ENCODE measurements around the gene MTRR.

Gene MTRR

GRCh38 chr5:7876867-7877266, 7.9 kb downstream of the MTRR start:
- Histone ChIP-seq H3K27ac (ENCODE audit: poor library complexity, severe bottlenecking) (no peak overlapping the region), H3K27me3 (ENCODE audit: insufficient read depth, poor library complexity, severe bottlenecking) (no peaks in the 10 kb centered on the region), H3K4me3 (ENCODE audit: severe bottlenecking) (no peak overlapping the region), H3K4me1 (ENCODE audit: insufficient read depth, poor library complexity, severe bottlenecking) (peaks cover 2% of the 10 kb centered on the region), H3K36me3 (ENCODE audit: low read depth) (peaks cover 100% of the 10 kb centered on the region), H3K9me3 (ENCODE audit: severe bottlenecking) (no peaks in the 10 kb centered on the region)
- ATAC-seq (ENCODE audit: low read depth) (peak; percentile 76), DNase-seq (ENCODE audit: low spot score) (no peak)
- TF ChIP-seq, protein P1, sequence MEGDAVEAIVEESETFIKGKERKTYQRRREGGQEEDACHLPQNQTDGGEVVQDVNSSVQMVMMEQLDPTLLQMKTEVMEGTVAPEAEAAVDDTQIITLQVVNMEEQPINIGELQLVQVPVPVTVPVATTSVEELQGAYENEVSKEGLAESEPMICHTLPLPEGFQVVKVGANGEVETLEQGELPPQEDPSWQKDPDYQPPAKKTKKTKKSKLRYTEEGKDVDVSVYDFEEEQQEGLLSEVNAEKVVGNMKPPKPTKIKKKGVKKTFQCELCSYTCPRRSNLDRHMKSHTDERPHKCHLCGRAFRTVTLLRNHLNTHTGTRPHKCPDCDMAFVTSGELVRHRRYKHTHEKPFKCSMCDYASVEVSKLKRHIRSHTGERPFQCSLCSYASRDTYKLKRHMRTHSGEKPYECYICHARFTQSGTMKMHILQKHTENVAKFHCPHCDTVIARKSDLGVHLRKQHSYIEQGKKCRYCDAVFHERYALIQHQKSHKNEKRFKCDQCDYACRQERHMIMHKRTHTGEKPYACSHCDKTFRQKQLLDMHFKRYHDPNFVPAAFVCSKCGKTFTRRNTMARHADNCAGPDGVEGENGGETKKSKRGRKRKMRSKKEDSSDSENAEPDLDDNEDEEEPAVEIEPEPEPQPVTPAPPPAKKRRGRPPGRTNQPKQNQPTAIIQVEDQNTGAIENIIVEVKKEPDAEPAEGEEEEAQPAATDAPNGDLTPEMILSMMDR (IDR thresholded peaks at IDR 0.05; ENCODE audit: poor library complexity, severe bottlenecking) = no peak

GRCh38 chr5:7877851-7878250, 8.9 kb downstream of the MTRR start:
- DNase-seq (ENCODE audit: low spot score) = no peak
- Histone ChIP-seq H3K27me3 (ENCODE audit: insufficient read depth, poor library complexity, severe bottlenecking) (no peaks in the 10 kb centered on the region), H3K36me3 (ENCODE audit: low read depth) (peaks cover 100% of the 10 kb centered on the region), H3K9me3 (ENCODE audit: severe bottlenecking) (no peaks in the 10 kb centered on the region), H3K4me1 (ENCODE audit: insufficient read depth, poor library complexity, severe bottlenecking) (peaks cover 2% of the 10 kb centered on the region), H3K27ac (ENCODE audit: poor library complexity, severe bottlenecking) (no peak overlapping the region), H3K4me3 (ENCODE audit: severe bottlenecking) (no peak overlapping the region)
- no peak for ATAC-seq (ENCODE audit: low read depth)
- TF ChIP-seq, protein P1 (IDR thresholded peaks at IDR 0.05; ENCODE audit: poor library complexity, severe bottlenecking) = no peak

DNA sequence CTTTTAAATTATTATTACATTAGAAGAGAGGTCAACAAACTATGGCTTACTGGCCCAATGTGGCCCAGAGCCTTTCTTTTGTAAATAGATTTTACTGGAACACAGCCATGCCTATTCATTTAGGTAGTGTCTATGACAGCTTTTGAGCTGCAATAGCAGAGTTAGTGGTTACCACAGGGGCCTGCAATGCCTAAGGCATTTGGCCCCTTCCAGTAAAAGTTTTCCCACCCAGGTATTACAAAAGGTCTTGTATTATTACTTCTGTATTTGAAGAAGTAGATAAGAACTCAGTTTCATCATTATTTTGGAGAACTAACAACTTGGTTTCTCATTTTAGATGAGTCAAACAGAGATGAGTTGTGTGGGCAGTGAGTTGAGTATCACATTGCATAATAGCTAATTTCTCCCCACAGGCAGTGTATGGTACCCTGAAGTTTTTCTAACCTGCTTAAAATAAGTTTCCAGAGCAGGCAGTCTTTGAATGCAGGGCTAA, 9.5 kb downstream of the MTRR start:
- ATAC-seq (ENCODE audit: low read depth) = peak; percentile 68
- Histone ChIP-seq H3K36me3 (ENCODE audit: low read depth) (peaks cover 98% of the 10 kb centered on the region), H3K27me3 (ENCODE audit: insufficient read depth, poor library complexity, severe bottlenecking) (no peaks in the 10 kb centered on the region), H3K9me3 (ENCODE audit: severe bottlenecking) (no peaks in the 10 kb centered on the region), H3K27ac (ENCODE audit: poor library complexity, severe bottlenecking) (no peak overlapping the region), H3K4me3 (ENCODE audit: severe bottlenecking) (no peak overlapping the region), H3K4me1 (ENCODE audit: insufficient read depth, poor library complexity, severe bottlenecking) (peaks cover 2% of the 10 kb centered on the region)
- DNase-seq (ENCODE audit: low spot score) = no peak
- TF ChIP-seq, protein P1 (IDR thresholded peaks at IDR 0.05; ENCODE audit: poor library complexity, severe bottlenecking) = no peak

DNA sequence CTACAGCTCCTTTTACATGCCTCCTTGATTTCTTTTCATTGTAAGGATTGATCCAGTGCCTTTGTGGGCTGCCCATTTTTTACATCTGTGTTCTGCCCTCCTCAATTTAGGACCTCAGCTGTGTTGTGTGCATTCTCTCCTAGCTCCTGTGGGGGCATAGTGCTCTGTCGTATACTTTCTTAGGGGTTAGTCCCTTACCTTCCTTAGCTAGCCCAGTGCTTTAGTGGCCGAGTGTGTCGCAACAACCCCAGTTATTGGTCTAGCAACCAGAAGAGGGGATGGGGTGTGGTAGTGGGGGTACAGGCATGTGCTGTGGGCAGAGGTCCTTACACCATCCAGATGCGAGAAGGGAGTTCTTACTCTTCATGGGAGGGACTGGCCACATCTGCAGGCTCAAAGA, 12.1 kb downstream of the MTRR start:
- ATAC-seq (ENCODE audit: low read depth) (no peak), DNase-seq (ENCODE audit: low spot score) (no peak)
- no peak overlapping the region for H3K4me3 ChIP-seq (ENCODE audit: severe bottlenecking)
- TF ChIP-seq, protein P1 (IDR thresholded peaks at IDR 0.05; ENCODE audit: poor library complexity, severe bottlenecking) = no peak
- H3K36me3 ChIP-seq (ENCODE audit: low read depth) = peaks cover 97% of the 10 kb centered on the region
- no peaks in the 10 kb centered on the region for H3K27me3 ChIP-seq (ENCODE audit: insufficient read depth, poor library complexity, severe bottlenecking)
- H3K27ac ChIP-seq (ENCODE audit: poor library complexity, severe bottlenecking) = no peak overlapping the region
- H3K4me1 ChIP-seq (ENCODE audit: insufficient read depth, poor library complexity, severe bottlenecking) = peaks cover 2% of the 10 kb centered on the region
- H3K9me3 ChIP-seq (ENCODE audit: severe bottlenecking) = no peaks in the 10 kb centered on the region

DNA sequence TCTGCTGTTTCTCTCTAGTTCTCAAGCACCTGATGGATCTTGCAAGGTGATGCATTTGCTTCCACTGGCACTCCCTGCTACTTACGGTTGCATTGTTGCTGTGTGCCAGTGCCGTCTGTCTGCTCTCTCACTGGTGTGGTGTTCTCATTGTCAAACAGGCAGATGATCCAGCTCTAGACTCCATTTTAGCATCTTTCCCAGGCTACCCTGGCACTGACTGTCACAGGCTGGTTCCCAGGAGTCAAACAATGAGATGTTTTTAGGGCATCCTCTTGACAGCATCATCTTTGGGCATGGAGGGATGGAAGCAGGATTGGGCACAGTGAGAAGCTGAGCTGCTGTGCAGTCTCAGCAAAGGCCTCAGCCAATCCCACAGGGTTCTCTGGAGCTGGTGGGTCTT, 12.9 kb downstream of the MTRR start:
- no peak for ATAC-seq (ENCODE audit: low read depth)
- Histone ChIP-seq H3K27me3 (ENCODE audit: insufficient read depth, poor library complexity, severe bottlenecking) (no peaks in the 10 kb centered on the region), H3K4me1 (ENCODE audit: insufficient read depth, poor library complexity, severe bottlenecking) (peaks cover 2% of the 10 kb centered on the region), H3K27ac (ENCODE audit: poor library complexity, severe bottlenecking) (no peak overlapping the region), H3K36me3 (ENCODE audit: low read depth) (peaks cover 97% of the 10 kb centered on the region), H3K9me3 (ENCODE audit: severe bottlenecking) (no peaks in the 10 kb centered on the region), H3K4me3 (ENCODE audit: severe bottlenecking) (no peak overlapping the region)
- TF ChIP-seq, protein P1 (IDR thresholded peaks at IDR 0.05; ENCODE audit: poor library complexity, severe bottlenecking) = no peak
- no peak for DNase-seq (ENCODE audit: low spot score)
